GM12878 (cell line): Measurements from ENCODE around the gene NOM1. TPM values are rescaled to one million over a fixed set of nuclear protein-coding genes. Genes with fewer than 3 reads are reported as not detected.

Experiments used
- ATAC-seq: fragments of 200-7000 bp; cut with Tn5 transposase; 3 replicates; pipeline ENCODE4 v1.9.1; 2020; ENCODE audit warnings: mild to moderate bottlenecking, moderate library complexity
- BruUV-seq: library from RNA; stranded (reverse); fragments of 400-500 nt; replicated peaks from 2 replicates; lab custom pipeline; 2021; lab: Mats Ljungman, UMichigan
- CTCF ChIA-PET: fragments of 300-600 bp; sonication (Branson Sonifier 250); formaldehyde crosslinking; extraction: SDS; loops from one replicate; lab custom pipeline; 2021; ENCODE audit warnings: inconsistent platforms; lab: Yijun Ruan, JAX
- POLR2A ChIA-PET: fragments of 350-600 bp; formaldehyde crosslinking; extraction: SDS; loops from one replicate; lab custom pipeline; 2021; ENCODE audit warnings: inconsistent platforms; lab: Charles Lee
- RAD21 ChIA-PET: fragments of 300-600 bp; sonication (Branson Sonifier 250); formaldehyde crosslinking; loops from one replicate; lab custom pipeline; 2023; ENCODE audit warnings: antibody characterized with exemption; ENCODE audit not compliant: unreplicated experiment; lab: Charles Lee
- SMC1A ChIA-PET: fragments of 300-600 bp; sonication (Branson Sonifier 250); formaldehyde crosslinking; loops from one replicate; lab custom pipeline; 2023; ENCODE audit not compliant: unreplicated experiment, uncharacterized antibody; lab: Charles Lee
- DNase-seq: peaks from one replicate; pipeline ENCODE4 v3.0.0-alpha.2; 2011; ENCODE audit warnings: low read depth, low spot score
- FAIRE-seq: peaks from 3 replicates; lab custom pipeline; 2011; peaks lifted over from hg19 to GRCh38; lab: Jason Lieb, UNC
- H2AFZ ChIP-seq: 2 replicates; pipeline ENCODE4 v1.6.0; 2011; ENCODE audit warnings: low read depth, low read length, control low read depth; ENCODE audit not compliant: control insufficient read depth
- H3K27ac ChIP-seq: 2 replicates; pipeline ENCODE4 v1.5.1; 2011; ENCODE audit warnings: control low read depth; ENCODE audit not compliant: control insufficient read depth, insufficient read depth
- H3K27me3 ChIP-seq, 2 experiments: replicated peaks in 1 of 2; 2 replicates each; pipeline versions ENCODE4 v1.6.0 to v1.6.1; 2011; ENCODE audit warnings: low read length in 1 of 2; ENCODE audit not compliant: control insufficient read depth in 2 of 2, insufficient read depth in 2 of 2
- H3K36me3 ChIP-seq, 2 experiments: 2 replicates each; pipeline ENCODE4 v1.5.1; 2011; ENCODE audit warnings: low read length in 1 of 2; ENCODE audit not compliant: control insufficient read depth in 2 of 2, insufficient read depth in 2 of 2
- H3K4me1 ChIP-seq: 2 replicates; pipeline ENCODE4 v1.6.1; 2011; ENCODE audit warnings: mild to moderate bottlenecking, low read length, moderate library complexity, mixed read lengths; ENCODE audit not compliant: control insufficient read depth, insufficient read depth
- H3K4me2 ChIP-seq: 2 replicates; pipeline ENCODE4 v1.6.0; 2011; ENCODE audit warnings: control low read depth; ENCODE audit not compliant: control insufficient read depth, insufficient read depth
- H3K4me3 ChIP-seq: fragments of 200-600 bp; sonication (generic); 2 replicates; pipeline ENCODE4 v1.5.1; 2016
- H3K79me2 ChIP-seq: 2 replicates; pipeline ENCODE4 v1.6.0; 2011; ENCODE audit warnings: low read length; ENCODE audit not compliant: control insufficient read depth, insufficient read depth
- H3K9ac ChIP-seq: 2 replicates; pipeline ENCODE4 v1.8.0; 2011; ENCODE audit warnings: low read length, control low read depth, mixed read lengths; ENCODE audit not compliant: control insufficient read depth, insufficient read depth
- H3K9me3 ChIP-seq: replicated peaks from 3 replicates; pipeline ENCODE4 v1.5.1; 2011; ENCODE audit warnings: mild to moderate bottlenecking, low read length; ENCODE audit not compliant: control insufficient read depth, insufficient read depth
- H4K20me1 ChIP-seq: 2 replicates; pipeline ENCODE4 v1.6.0; 2011; ENCODE audit not compliant: control insufficient read depth, insufficient read depth
- ATF3 ChIP-seq: IDR thresholded peaks from 2 replicates; pipeline ENCODE4 v1.6.1; 2011; ENCODE audit warnings: low read depth, mild to moderate bottlenecking, low read length, moderate library complexity, borderline replicate concordance; ENCODE audit errors: extremely low read depth
- BACH1 ChIP-seq: fragments of 450-650 bp; IDR thresholded peaks from 2 replicates; pipeline ENCODE4 v1.6.1; 2017; ENCODE audit warnings: mild to moderate bottlenecking, borderline replicate concordance
- BHLHE40 ChIP-seq, 2 experiments: fragments of 450-650 bp in 1 of 2; IDR thresholded peaks; 2 replicates each; pipeline ENCODE4 v1.6.1; 2011 to 2017; ENCODE audit warnings: low read depth in 2 of 2, borderline replicate concordance in 1 of 2, improper control_type of control experiment in 1 of 2, low read length in 1 of 2, mild to moderate bottlenecking in 1 of 2
- CREM ChIP-seq: IDR thresholded peaks from 2 replicates; pipeline ENCODE4 v1.6.1; 2014; ENCODE audit warnings: antibody characterized with exemption, low read depth
- FOXK2 ChIP-seq: fragments of 450-650 bp; IDR thresholded peaks from 2 replicates; pipeline ENCODE4 v1.6.1; 2017; ENCODE audit warnings: mild to moderate bottlenecking, moderate library complexity
- HDGF ChIP-seq: fragments of 450-650 bp; IDR thresholded peaks from 2 replicates; pipeline ENCODE4 v1.6.1; 2016; ENCODE audit warnings: antibody characterized with exemption
- JUND ChIP-seq: IDR thresholded peaks from 2 replicates; pipeline ENCODE4 v1.6.1; 2012; ENCODE audit warnings: low read depth, mild to moderate bottlenecking, low read length, improper control_type of control experiment, moderate library complexity
- MTA2 ChIP-seq: fragments of 450-650 bp; IDR thresholded peaks from 2 replicates; pipeline ENCODE4 v1.6.1; 2016; ENCODE audit warnings: low read depth, mild to moderate bottlenecking, moderate library complexity
- NFIC ChIP-seq: IDR thresholded peaks from 2 replicates; pipeline ENCODE4 v1.6.1; 2012; ENCODE audit warnings: low read depth, mild to moderate bottlenecking, inconsistent platforms, low read length, moderate library complexity
- NR2F1 ChIP-seq: fragments of 450-650 bp; conservative IDR thresholded peaks from 2 replicates; pipeline ENCODE4 v1.6.1; 2017; ENCODE audit warnings: mild to moderate bottlenecking
- POLR2AphosphoS2 ChIP-seq: IDR thresholded peaks from 2 replicates; pipeline ENCODE4 v1.6.1; 2011; ENCODE audit warnings: low read depth, mild to moderate bottlenecking, low read length, improper control_type of control experiment, moderate library complexity
- RUNX3 ChIP-seq: IDR thresholded peaks from 2 replicates; pipeline ENCODE4 v1.6.1; 2012; ENCODE audit warnings: low read length, inconsistent platforms
- SP1 ChIP-seq: IDR thresholded peaks from one replicate; pipeline ENCODE4 v1.6.1; 2011; ENCODE audit warnings: low read depth, low read length
- SUZ12 ChIP-seq: fragments of 200-600 bp; sonication (generic); IDR thresholded peaks from one replicate; pipeline ENCODE4 v1.6.1; 2018; ENCODE audit warnings: antibody characterized with exemption, mild to moderate bottlenecking; ENCODE audit not compliant: unreplicated experiment
- WGBS: methylation state at CpG from one replicate; pipeline ENCODE4 v1.1.6; 2016; ENCODE audit warnings: low lambda C conversion rate; ENCODE audit not compliant: insufficient replicate concordance, insufficient coverage; ENCODE audit errors: missing lambda C conversion rate; 5-methylcytosine and 5-hydroxymethylcytosine counted together
- in situ Hi-C: fragments of 300-500 bp; cut with MboI; formaldehyde crosslinking; loops from 9 replicates; pipeline ENCODE4 v1.14.3; 2018; ENCODE audit warnings: mixed read lengths
- intact Hi-C: fragments of 100-400 bp; cut with micrococcal nuclease; formaldehyde crosslinking; loops from one replicate; pipeline ENCODE4 v1.14.2; 2022; ENCODE audit not compliant: unreplicated experiment
- polyA plus RNA-seq, 11 experiments: library from polyadenylated mRNA; depleted of rRNA in 4 of 11; unstranded in 6 of 11; stranded (reverse) in 5 of 11; fragments of >200 nt; fragmentation: Nextera tagmentation in 4 of 11; fragmentation: Illumina TruSeq in 1 of 11; extraction: Ambion mirVana in 4 of 11; extraction: Trizol in 1 of 11; gene quantifications; 1 replicate in 1 of 11; 2 replicates in 10 of 11; pipeline versions ENCODE4 v1.2.1 to v1.2.3, GENCODE V29; 2011 to 2016; ENCODE audit warnings: inconsistent platforms in 2 of 11, missing spikeins in 2 of 11, low read depth in 1 of 11
- total RNA-seq, 4 experiments: library from RNA; depleted of rRNA in 3 of 4; stranded (reverse); fragments of >200 nt in 3 of 4; fragmentation: Illumina TruSeq in 1 of 4; extraction: Trizol in 1 of 4; gene quantifications; 2 replicates each; pipeline versions ENCODE4 v1.2.1 to v1.2.3, GENCODE V29; 2013 to 2021
- TF ChIP-seq, protein P1 (sequence below): fragments of 450-650 bp; IDR thresholded peaks from 2 replicates; pipeline ENCODE4 v1.6.1; 2016; ENCODE audit warnings: mild to moderate bottlenecking

The NOM1 gene
- total and polyA plus RNA-seq, 10 of the 15 experiments (the other 5 are each of a cell fraction or from before 2014, with no cell fraction given): 2.9 to 21.3 (median 17.8) TPM

DNA sequence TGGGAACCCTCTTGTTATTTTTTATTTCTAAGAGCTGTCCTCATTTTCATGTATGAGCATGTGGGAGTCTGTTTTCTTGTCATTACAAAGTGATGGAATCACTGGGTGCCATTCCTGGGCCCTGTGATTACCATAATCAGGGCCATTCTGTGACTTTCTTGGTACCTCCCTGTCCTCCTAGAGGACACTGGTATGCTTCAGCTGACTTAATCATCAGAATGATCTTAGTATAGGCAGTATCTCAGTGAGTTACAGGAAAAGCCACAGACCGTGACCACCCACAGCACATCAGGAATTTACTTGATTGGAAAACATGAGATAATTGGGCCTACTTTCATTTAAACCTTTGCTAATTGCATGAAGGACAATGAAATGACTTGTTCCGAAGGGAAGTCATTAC lies 7.2 kb downstream of the NOM1 start:
- no TSS peak for BruUV-seq
- no peak overlapping the region for H3K4me3 ChIP-seq
- H3K4me1 ChIP-seq: peaks cover 2% of the 10 kb centered on the region; the same call in 1 of the 2 replicates
- H3K9me3 ChIP-seq: no peaks in the 10 kb centered on the region
- TF ChIP-seq BHLHE40 (IDR thresholded peaks at IDR 0.05; ENCODE audit: borderline replicate concordance in 1 of 2, low read depth in 2 of 2, low read length in 1 of 2): no peak
- TF ChIP-seq BACH1: no peak
- TF ChIP-seq NR2F1: no peak
- TF ChIP-seq SUZ12: no peak
- no peak for TF ChIP-seq ATF3
- no peak for TF ChIP-seq JUND
- TF ChIP-seq, protein P1, sequence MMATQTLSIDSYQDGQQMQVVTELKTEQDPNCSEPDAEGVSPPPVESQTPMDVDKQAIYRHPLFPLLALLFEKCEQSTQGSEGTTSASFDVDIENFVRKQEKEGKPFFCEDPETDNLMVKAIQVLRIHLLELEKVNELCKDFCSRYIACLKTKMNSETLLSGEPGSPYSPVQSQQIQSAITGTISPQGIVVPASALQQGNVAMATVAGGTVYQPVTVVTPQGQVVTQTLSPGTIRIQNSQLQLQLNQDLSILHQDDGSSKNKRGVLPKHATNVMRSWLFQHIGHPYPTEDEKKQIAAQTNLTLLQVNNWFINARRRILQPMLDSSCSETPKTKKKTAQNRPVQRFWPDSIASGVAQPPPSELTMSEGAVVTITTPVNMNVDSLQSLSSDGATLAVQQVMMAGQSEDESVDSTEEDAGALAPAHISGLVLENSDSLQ: no peak
- TF ChIP-seq CREM: no peak
- no peak for TF ChIP-seq POLR2AphosphoS2
- TF ChIP-seq FOXK2: no peak
- TF ChIP-seq RUNX3: no peak
- no peak for TF ChIP-seq SP1
- TF ChIP-seq HDGF: no peak
- TF ChIP-seq NFIC: no peak
- TF ChIP-seq MTA2: no peak
- H3K79me2 ChIP-seq: peaks cover 17% of the 10 kb centered on the region
- H3K27me3 ChIP-seq: no peaks in the 10 kb centered on the region
- POLR2A ChIA-PET: no interaction called here
- FAIRE-seq (no peak), ATAC-seq (no peak), DNase-seq (no peak)
- SMC1A ChIA-PET: no interaction called here
- no peaks in the 10 kb centered on the region; the same call in 1 of the 2 replicates for H4K20me1 ChIP-seq
- no peak overlapping the region for H3K4me2 ChIP-seq
- no peak overlapping the region for H3K9ac ChIP-seq
- 100% methylated on average over 2 of the region's 2 CpGs for WGBS
- H3K27ac ChIP-seq: no peak overlapping the region
- no peak overlapping the region for H2AFZ ChIP-seq
- in situ Hi-C loops: no loop called here
- RAD21 ChIA-PET: no interaction called here
- CTCF ChIA-PET: interaction anchor here (1.2 kb wide), 1 partner anchor 293 kb away, joined by 3 read pairs; no protein-coding TSS in a partner anchor
- peaks cover 33 to 36% of the 10 kb centered on the region in 2 experiments for H3K36me3 ChIP-seq
- intact Hi-C loops: no loop called here
